Smooth muscle cell (in vitro differentiated cells): ENCODE measurements around the gene PKNOX1. TPM values are rescaled to one million over a fixed set of nuclear protein-coding genes. Genes with fewer than 3 reads are reported as not detected.
A peak's percentile ranks its signal among the peaks of the same experiment; 100 is the strongest.
"Not testable (repeated sequence)": the region's sequence is repeated elsewhere in the genome, so short reads cannot be mapped to it uniquely, and the experiment has no call there.

ENCODE experiments used
- DNase-seq: peaks from one replicate; lab custom pipeline; 2025; ENCODE audit not compliant: unreplicated experiment; lab: John Stamatoyannopoulos, UW
- H2AFZ ChIP-seq: fragments of 200-600 bp; sonication (generic); 2 replicates; pipeline ENCODE4 v1.6.0; 2016; ENCODE audit warnings: antibody characterized with exemption, low read depth, mild to moderate bottlenecking
- H3F3A ChIP-seq: fragments of 200-600 bp; sonication (generic); 2 replicates; pipeline ENCODE4 v1.6.0; 2017; ENCODE audit warnings: antibody characterized with exemption, low read depth
- H3K27ac ChIP-seq: fragments of 200-600 bp; sonication (generic); 2 replicates; pipeline ENCODE4 v1.5.1; 2016; ENCODE audit warnings: low read depth, mild to moderate bottlenecking
- H3K27me3 ChIP-seq: fragments of 200-600 bp; sonication (generic); 2 replicates; pipeline ENCODE4 v1.6.1; 2016; ENCODE audit warnings: low read depth, mild to moderate bottlenecking
- H3K36me3 ChIP-seq: fragments of 200-600 bp; sonication (generic); 2 replicates; pipeline ENCODE4 v1.5.1; 2016; ENCODE audit warnings: low read depth
- H3K4me1 ChIP-seq: fragments of 200-600 bp; sonication (generic); 2 replicates; pipeline ENCODE4 v1.5.1; 2016; ENCODE audit warnings: low read depth
- H3K4me2 ChIP-seq: fragments of 200-600 bp; sonication (generic); 2 replicates; pipeline ENCODE4 v1.6.0; 2016; ENCODE audit warnings: mild to moderate bottlenecking
- H3K4me3 ChIP-seq: fragments of 200-600 bp; sonication (generic); 2 replicates; pipeline ENCODE4 v1.5.1; 2016; ENCODE audit warnings: mild to moderate bottlenecking
- H3K79me2 ChIP-seq: fragments of 200-600 bp; sonication (generic); 2 replicates; pipeline ENCODE4 v1.6.0; 2016; ENCODE audit warnings: low read depth, mild to moderate bottlenecking
- H3K9ac ChIP-seq: fragments of 200-600 bp; sonication (generic); 2 replicates; pipeline ENCODE4 v1.6.0; 2016; ENCODE audit warnings: low read depth
- H3K9me3 ChIP-seq: fragments of 200-600 bp; sonication (generic); replicated peaks from 2 replicates; pipeline ENCODE4 v1.5.1; 2016; ENCODE audit warnings: low read depth
- H4K20me1 ChIP-seq: fragments of 200-600 bp; sonication (generic); 2 replicates; pipeline ENCODE4 v1.6.0; 2016; ENCODE audit warnings: low read depth
- WGBS: methylation state at CpG from one replicate; pipeline ENCODE4 v1.1.7; 2016; ENCODE audit warnings: low lambda C conversion rate; 5-methylcytosine and 5-hydroxymethylcytosine counted together
- polyA plus RNA-seq: library from polyadenylated mRNA; unstranded; fragments of >200 nt; fragmentation: Nextera tagmentation; extraction: Ambion mirVana; gene quantifications from 2 replicates; pipeline ENCODE4 v1.2.1, GENCODE V29; 2016
- total RNA-seq: library from RNA; depleted of rRNA; stranded (reverse); fragments of >200 nt; gene quantifications from 2 replicates; pipeline ENCODE4 v1.2.3, GENCODE V29; 2014
- TF ChIP-seq, protein P1 (sequence below): fragments of 200-600 bp; sonication (generic); IDR thresholded peaks from 2 replicates; pipeline ENCODE4 v1.5.1; 2017; ENCODE audit warnings: borderline replicate concordance, mild to moderate bottlenecking, antibody characterized with exemption; ENCODE audit not compliant: insufficient read depth, poor library complexity, severe bottlenecking

PKNOX1 gene
- total and polyA plus RNA-seq, 2 experiments from 2014 or later, result 20.4 to 28.5 TPM

DNA sequence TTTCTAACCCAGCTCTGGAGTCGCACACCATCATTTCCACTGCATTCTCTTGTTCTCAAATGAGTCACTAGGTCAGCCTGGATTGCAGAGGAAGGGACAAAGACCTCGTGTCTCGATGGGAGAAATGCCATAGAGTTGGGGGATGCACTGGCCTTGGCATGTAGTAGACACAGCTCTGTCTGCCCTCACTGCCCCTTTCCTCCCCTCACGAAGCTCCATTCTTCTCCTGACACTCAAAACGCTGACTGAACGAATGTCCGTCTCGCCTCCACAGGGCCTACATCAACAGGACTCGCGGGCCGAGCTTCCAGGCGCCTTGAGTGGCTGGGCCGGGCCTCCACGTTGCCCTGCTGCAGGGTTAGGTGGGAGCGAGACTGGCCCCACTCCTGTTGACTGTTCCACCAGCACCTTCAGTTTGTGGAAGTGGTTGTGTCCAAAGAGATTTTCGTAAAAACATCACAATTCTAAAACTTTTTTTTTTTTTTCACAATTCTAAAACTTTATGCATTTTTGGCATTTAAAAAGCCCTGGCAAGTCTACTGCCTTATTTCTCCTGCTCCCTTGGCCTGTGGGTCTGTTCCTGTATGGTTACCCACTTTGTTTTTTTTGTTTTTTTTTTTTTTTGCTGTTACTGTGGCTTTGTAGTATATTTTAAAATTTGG, 18.8 kb downstream of the PKNOX1 start:
- Histone ChIP-seq H3F3A (peaks cover 28% of the 10 kb centered on the region), H3K4me2 (peak overlapping the region; percentile 67), H4K20me1 (peaks cover 4% of the 10 kb centered on the region), H3K4me1 (peaks cover 3% of the 10 kb centered on the region), H3K9ac (peak overlapping the region; percentile 75), H3K36me3 (no peaks in the 10 kb centered on the region), H3K9me3 (no peaks in the 10 kb centered on the region), H3K4me3 (no peak overlapping the region), H3K27me3 (no peaks in the 10 kb centered on the region), H3K79me2 (peaks cover 45% of the 10 kb centered on the region), H3K27ac (peak overlapping the region; percentile 96), H2AFZ (no peak overlapping the region)
- WGBS, result 78% methylated on average over 16 of the region's 16 CpGs
- no peak for DNase-seq
- TF ChIP-seq, protein P1, sequence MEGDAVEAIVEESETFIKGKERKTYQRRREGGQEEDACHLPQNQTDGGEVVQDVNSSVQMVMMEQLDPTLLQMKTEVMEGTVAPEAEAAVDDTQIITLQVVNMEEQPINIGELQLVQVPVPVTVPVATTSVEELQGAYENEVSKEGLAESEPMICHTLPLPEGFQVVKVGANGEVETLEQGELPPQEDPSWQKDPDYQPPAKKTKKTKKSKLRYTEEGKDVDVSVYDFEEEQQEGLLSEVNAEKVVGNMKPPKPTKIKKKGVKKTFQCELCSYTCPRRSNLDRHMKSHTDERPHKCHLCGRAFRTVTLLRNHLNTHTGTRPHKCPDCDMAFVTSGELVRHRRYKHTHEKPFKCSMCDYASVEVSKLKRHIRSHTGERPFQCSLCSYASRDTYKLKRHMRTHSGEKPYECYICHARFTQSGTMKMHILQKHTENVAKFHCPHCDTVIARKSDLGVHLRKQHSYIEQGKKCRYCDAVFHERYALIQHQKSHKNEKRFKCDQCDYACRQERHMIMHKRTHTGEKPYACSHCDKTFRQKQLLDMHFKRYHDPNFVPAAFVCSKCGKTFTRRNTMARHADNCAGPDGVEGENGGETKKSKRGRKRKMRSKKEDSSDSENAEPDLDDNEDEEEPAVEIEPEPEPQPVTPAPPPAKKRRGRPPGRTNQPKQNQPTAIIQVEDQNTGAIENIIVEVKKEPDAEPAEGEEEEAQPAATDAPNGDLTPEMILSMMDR, result no peak

DNA sequence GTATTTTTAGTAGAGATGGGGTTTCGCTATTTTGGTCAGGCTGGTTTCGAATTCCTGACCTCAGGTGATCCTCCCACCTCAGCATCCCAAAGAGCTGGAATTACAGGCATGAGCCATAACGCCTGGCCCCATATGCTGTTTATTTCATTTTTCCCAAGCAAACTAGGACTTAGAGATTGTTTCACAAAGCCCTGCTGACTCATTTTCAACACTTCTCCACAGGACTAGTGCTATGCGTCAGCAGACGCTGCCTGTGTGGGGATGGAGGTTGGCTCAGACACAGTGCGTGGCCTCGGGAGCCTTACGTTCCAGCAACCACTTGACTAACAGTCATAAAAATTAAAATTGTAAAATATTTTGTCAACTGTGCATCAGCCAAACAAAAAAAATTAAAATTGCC, 22.7 kb downstream of the PKNOX1 start:
- TF ChIP-seq, protein P1, result no peak
- no peak overlapping the region for H3K4me3 ChIP-seq
- 18% methylated on average over 8 of the region's 8 CpGs for WGBS
- no peaks in the 10 kb centered on the region for H3K27me3 ChIP-seq
- H4K20me1 ChIP-seq, result no peaks in the 10 kb centered on the region
- peak overlapping the region; percentile 63 for H3K9ac ChIP-seq
- no peaks in the 10 kb centered on the region for H3K9me3 ChIP-seq
- peaks cover 14% of the 10 kb centered on the region for H3F3A ChIP-seq
- no peaks in the 10 kb centered on the region for H3K36me3 ChIP-seq
- no peak overlapping the region for H2AFZ ChIP-seq
- H3K79me2 ChIP-seq, result peaks cover 46% of the 10 kb centered on the region
- DNase-seq, result peak; percentile 14
- H3K27ac ChIP-seq, result peak overlapping the region; percentile 86
- peaks cover 3% of the 10 kb centered on the region for H3K4me1 ChIP-seq
- peak overlapping the region; percentile 66 for H3K4me2 ChIP-seq

DNA sequence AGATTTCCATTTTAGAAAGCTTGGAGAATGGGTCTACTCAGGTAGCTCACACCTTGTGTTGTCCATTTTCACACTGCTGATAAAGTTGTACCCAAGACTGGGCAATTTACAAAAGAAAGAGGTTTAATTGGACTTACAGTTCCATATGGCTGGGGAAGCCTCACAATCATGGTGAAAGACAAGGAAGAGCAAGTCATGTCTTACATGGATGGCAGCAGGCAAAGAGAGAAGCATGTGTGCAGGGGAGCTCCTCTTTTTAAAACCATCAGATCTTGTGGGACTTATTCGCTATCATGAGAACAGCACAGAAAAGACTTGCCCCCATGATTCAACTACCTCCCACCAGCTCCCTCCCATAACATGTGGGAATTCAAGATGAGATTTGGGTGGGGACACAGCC, 23.6 kb downstream of the PKNOX1 start:
- Histone ChIP-seq H3K9ac (peak overlapping the region; percentile 63), H3K27ac (peak overlapping the region; percentile 86), H3K79me2 (peaks cover 50% of the 10 kb centered on the region), H3F3A (peaks cover 12% of the 10 kb centered on the region)
- H3K36me3 ChIP-seq, H4K20me1 ChIP-seq, H2AFZ ChIP-seq, H3K4me3 ChIP-seq, DNase-seq, H3K27me3 ChIP-seq, H3K9me3 ChIP-seq, H3K4me2 ChIP-seq, H3K4me1 ChIP-seq: not testable (repeated sequence)
- 100% methylated on average over 1 of the region's 1 CpG for WGBS

DNA sequence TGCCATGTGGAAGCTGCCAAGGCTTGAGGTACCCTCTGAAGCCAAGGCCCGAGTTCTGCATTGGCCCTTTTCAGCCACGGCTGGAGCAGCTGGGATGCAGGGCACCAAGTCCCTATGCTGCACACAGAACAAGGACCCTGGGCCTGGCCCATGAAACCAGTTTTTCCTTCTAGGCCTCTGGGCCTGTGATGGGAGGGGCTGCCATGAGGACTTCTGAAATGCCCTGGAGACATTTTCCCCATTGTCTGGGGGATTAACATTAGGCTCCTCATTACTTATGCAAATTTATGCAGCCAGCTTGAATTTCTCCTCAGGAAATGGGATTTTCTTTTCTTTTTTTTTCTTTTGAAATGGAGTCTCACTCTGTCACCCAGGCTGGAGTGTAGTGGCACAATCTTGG, 24.8 kb downstream of the PKNOX1 start:
- not testable (repeated sequence) for H3K27me3 ChIP-seq, H4K20me1 ChIP-seq

DNA sequence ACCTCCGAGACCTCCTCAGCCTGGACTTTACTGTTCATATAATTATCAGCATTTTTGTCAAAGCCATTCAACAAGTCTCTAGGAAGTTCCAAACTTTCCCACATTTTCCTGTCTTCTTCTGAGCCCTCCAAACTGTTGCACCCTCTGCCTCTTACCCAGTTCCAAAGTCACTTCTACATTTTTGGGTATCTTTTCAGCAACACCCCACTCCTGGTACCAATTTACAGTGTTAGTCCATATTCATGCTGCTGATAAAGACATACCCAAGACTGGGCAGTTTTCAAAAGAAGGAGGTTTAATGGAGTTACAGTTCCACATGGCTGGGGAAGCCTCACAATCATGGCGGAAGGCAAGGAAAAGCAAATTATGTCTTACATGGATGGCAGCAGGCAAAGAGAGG, 25.7 kb downstream of the PKNOX1 start:
- not testable (repeated sequence) for H2AFZ ChIP-seq, H3K9ac ChIP-seq, H3K36me3 ChIP-seq, H3K4me1 ChIP-seq, H3K27me3 ChIP-seq, H3K4me3 ChIP-seq, H3K4me2 ChIP-seq, H4K20me1 ChIP-seq, H3K9me3 ChIP-seq, DNase-seq, H3K27ac ChIP-seq
- 100% methylated on average over 2 of the region's 2 CpGs for WGBS
- Histone ChIP-seq H3K79me2 (peaks cover 44% of the 10 kb centered on the region), H3F3A (peaks cover 12% of the 10 kb centered on the region)

More for the DNA sequence above, 24.8 kb downstream of the PKNOX1 start:
- Histone ChIP-seq H3F3A (peaks cover 12% of the 10 kb centered on the region), H3K79me2 (peaks cover 50% of the 10 kb centered on the region)
- H3K27ac ChIP-seq, H3K4me1 ChIP-seq, H3K9me3 ChIP-seq, H2AFZ ChIP-seq, DNase-seq, H3K9ac ChIP-seq, H3K4me2 ChIP-seq, H3K36me3 ChIP-seq, H3K4me3 ChIP-seq: not testable (repeated sequence)
- 100% methylated on average over 2 of the region's 2 CpGs for WGBS
